ENCODE measurements around the gene TMEM132E. TPM values are rescaled to one million over a fixed set of nuclear protein-coding genes. Genes with fewer than 3 reads are reported as not detected.

Gene TMEM132E
- total and polyA plus RNA-seq, 2 of the 8 experiments (the other 6 are each of a cell fraction or from before 2014, with no cell fraction given) = 0.45 to 0.60 TPM

DNA sequence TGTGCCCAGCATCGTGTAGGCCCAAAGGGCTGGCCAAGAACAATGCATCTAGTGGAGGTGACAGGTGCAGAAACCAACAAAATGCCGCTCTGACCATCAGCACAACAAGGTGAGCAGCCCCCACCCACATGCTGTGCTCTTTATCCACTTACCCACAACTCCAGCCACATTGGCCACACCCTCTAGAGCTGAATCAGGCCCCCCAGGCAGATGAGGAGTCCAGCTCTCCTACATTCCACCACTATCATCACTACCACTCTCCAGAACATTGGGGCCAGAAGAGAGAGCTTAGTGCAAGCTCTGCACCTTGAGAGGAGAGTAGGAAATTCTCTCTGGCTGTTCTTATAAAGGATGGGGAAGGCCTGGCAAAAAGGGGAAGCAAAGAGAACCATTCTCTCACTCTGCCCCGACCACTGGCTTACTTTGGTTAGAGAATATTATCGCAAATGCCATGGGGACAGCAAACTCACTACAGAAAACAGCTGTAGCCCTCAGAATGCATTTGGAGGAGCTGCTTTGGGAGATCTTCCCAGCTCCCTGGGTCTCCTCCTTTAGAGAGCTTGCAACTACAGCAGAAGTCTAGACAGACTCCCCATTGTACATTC lies 75.0 kb downstream of the TMEM132E start:
- POLR2A ChIA-PET (ENCODE audit: partially characterized antibody) = no interaction called here

More for the DNA sequence above, 75.0 kb downstream of the TMEM132E start:
- Histone ChIP-seq H3K79me2 (ENCODE audit: control insufficient read depth in 1 of 2, insufficient read depth in 2 of 2, low read length in 2 of 2) (no peaks in the 10 kb centered on the region), H2BK20ac (ENCODE audit: low read length) (no peak overlapping the region), H2BK5ac (ENCODE audit: low read depth, low read length) (no peak overlapping the region), H3K18ac (ENCODE audit: extremely low read depth, low read length) (no peak overlapping the region), H2BK120ac (replicated peaks; ENCODE audit: low read depth, low read length) (no peak overlapping the region), H3K4me2 (ENCODE audit: insufficient read depth in 1 of 2, low read depth in 2 of 2, low read length in 2 of 2) (no peak overlapping the region), H4K91ac (replicated peaks; ENCODE audit: insufficient read length, low read length) (no peak overlapping the region), H3K9ac (replicated peaks in 1 of 4; ENCODE audit: extremely low read depth in 1 of 4, low read depth in 3 of 4, low read length in 3 of 4) (no peak overlapping the region), H4K20me1 (replicated peaks in 1 of 2; ENCODE audit: control insufficient read depth in 1 of 2, insufficient read depth in 2 of 2, low read length in 2 of 2) (no peaks in the 10 kb centered on the region), H3K36me3 (ENCODE audit: control insufficient read depth in 2 of 4, insufficient read depth in 4 of 4, low read length in 3 of 4) (no peaks in the 10 kb centered on the region), H2BK15ac (ENCODE audit: low read length) (no peak overlapping the region), H3K9me3 (ENCODE audit: insufficient read depth in 2 of 2, low read depth in 1 of 2, low read length in 1 of 2) (no peaks in the 10 kb centered on the region), H3K23me2 (ENCODE audit: low read depth, low read length) (no peaks in the 10 kb centered on the region), H3K4me3 (ENCODE audit: extremely low read depth in 1 of 4, insufficient read depth in 2 of 4, low read depth in 3 of 4, low read length in 4 of 4) (no peak overlapping the region), H4K5ac (ENCODE audit: insufficient read length, low read depth, low read length) (no peak overlapping the region), H2AK5ac (ENCODE audit: low read depth, low read length) (no peak overlapping the region), H3K4me1 (replicated peaks in 1 of 4; ENCODE audit: control insufficient read depth in 3 of 4, insufficient read depth in 4 of 4, low read length in 3 of 4) (no peaks in the 10 kb centered on the region; a peak in 1 of 7 replicates), H3K23ac (ENCODE audit: insufficient read length) (no peak overlapping the region), H3K14ac (ENCODE audit: insufficient read length) (no peak overlapping the region), H3K27ac (ENCODE audit: low read depth, low read length) (no peak overlapping the region), H3K56ac (replicated peaks; ENCODE audit: insufficient read length, low read depth, low read length) (no peak overlapping the region), H4K8ac (ENCODE audit: extremely low read depth, insufficient read depth, low read length) (no peak overlapping the region), H2AFZ (ENCODE audit: low read length) (no peak overlapping the region), H2BK12ac (ENCODE audit: low read depth, low read length) (no peak overlapping the region), H3K27me3 (replicated peaks in 1 of 4; ENCODE audit: control insufficient read depth in 3 of 4, extremely low read depth in 1 of 4, insufficient read depth in 3 of 4, low read length in 3 of 4) (no peaks in the 10 kb centered on the region), H3K4ac (replicated peaks; ENCODE audit: insufficient read length, low read depth, low read length) (no peak overlapping the region), H3K79me1 (ENCODE audit: low read depth, low read length) (no peaks in the 10 kb centered on the region)
- CTCF ChIA-PET (ENCODE audit: partially characterized antibody) = interaction anchor here (1.2 to 2.0 kb wide), 4 partner anchors 9 to 110 kb away, joined by 3 to 11 read pairs (median 4); no protein-coding TSS in a partner anchor
- DNase-seq (ENCODE audit: low read depth in 1 of 2, low spot score in 2 of 2) (no peak), FAIRE-seq (no peak)
- TF ChIP-seq GABPA (IDR thresholded peaks at IDR 0.05; ENCODE audit: borderline replicate concordance, insufficient read depth, low read length) (no peak), SIRT6 (IDR thresholded peaks at IDR 0.05; ENCODE audit: low read length) (no peak), SP4 (IDR thresholded peaks at IDR 0.05; ENCODE audit: low read length) (no peak), RXRA (IDR thresholded peaks at IDR 0.05; ENCODE audit: insufficient read depth, low read depth, low read length) (no peak), EP300 (IDR thresholded peaks at IDR 0.05; ENCODE audit: borderline replicate concordance in 1 of 2, low read depth in 2 of 2, low read length in 2 of 2) (no peak)
- TF ChIP-seq, protein P1, sequence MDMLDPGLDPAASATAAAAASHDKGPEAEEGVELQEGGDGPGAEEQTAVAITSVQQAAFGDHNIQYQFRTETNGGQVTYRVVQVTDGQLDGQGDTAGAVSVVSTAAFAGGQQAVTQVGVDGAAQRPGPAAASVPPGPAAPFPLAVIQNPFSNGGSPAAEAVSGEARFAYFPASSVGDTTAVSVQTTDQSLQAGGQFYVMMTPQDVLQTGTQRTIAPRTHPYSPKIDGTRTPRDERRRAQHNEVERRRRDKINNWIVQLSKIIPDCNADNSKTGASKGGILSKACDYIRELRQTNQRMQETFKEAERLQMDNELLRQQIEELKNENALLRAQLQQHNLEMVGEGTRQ (IDR thresholded peaks at IDR 0.05; ENCODE audit: low read length) = no peak
- whole genome bisulfite sequencing, 2 experiments (ENCODE audit: extremely low coverage in 1 of 2, insufficient coverage in 1 of 2, insufficient read length in 1 of 2, insufficient replicate concordance in 2 of 2, low coverage in 1 of 2, low lambda C conversion rate in 2 of 2, missing lambda C conversion rate in 1 of 2) = 92% methylated on average over 4 of the region's 4 CpGs; no CpG with 5 or more reads in 1 of the 2 experiments

All from H1 (cell line).